ENCODE data around the gene ARHGEF40.

GRCh38 chr14:21054123-21054767 is 15.9 kb upstream of the ARHGEF40 start:
- TF ChIP-seq CTCF (conservative IDR thresholded peaks at IDR 0.05; ENCODE audit: low read length), result no peak
- no peak for TF ChIP-seq EZH2phosphoT487 (IDR thresholded peaks at IDR 0.05; ENCODE audit: borderline replicate concordance)
